Measurements from ENCODE around the gene HTR4. TPM values are rescaled to one million over a fixed set of nuclear protein-coding genes. Genes with fewer than 3 reads are reported as not detected.

The HTR4 gene
- total and polyA plus RNA-seq, 2 donors (not counting 3 experiments of a cell fraction or from before 2014, with no cell fraction given): not detected

- Histone ChIP-seq H3K4me1 (ENCODE audit: control insufficient read depth, extremely low read depth, insufficient read depth, low read length) (no peaks in the 10 kb centered on the region), H4K20me1 (replicated peaks; ENCODE audit: control insufficient read depth, extremely low read depth, insufficient read depth, low read length) (no peaks in the 10 kb centered on the region), H2AFZ (ENCODE audit: low read depth, low read length) (no peak overlapping the region), H3K4me2 (ENCODE audit: insufficient read depth, low read length) (no peak overlapping the region), H3K27me3 (ENCODE audit: control insufficient read depth in 2 of 2, insufficient read depth in 2 of 2, low read length in 2 of 2) (no peaks in the 10 kb centered on the region), H3K9me3 (replicated peaks; ENCODE audit: control insufficient read depth, insufficient read depth, low read length) (no peaks in the 10 kb centered on the region), H3K27ac (ENCODE audit: insufficient read depth, low read depth, low read length) (no peak overlapping the region), H3K79me2 (ENCODE audit: control insufficient read depth, insufficient read depth, low read length) (no peaks in the 10 kb centered on the region), H3K9ac (replicated peaks; ENCODE audit: extremely low read depth, insufficient read depth, low read length) (no peak overlapping the region), H3K36me3 (ENCODE audit: control insufficient read depth in 2 of 2, extremely low read depth in 1 of 2, insufficient read depth in 2 of 2, low read length in 2 of 2) (peaks cover 10 to 16% of the 10 kb centered on the region in 2 experiments), H3K9me1 (replicated peaks; ENCODE audit: control insufficient read depth, extremely low read depth, insufficient read depth, low read length) (no peaks in the 10 kb centered on the region), H3K4me3 (replicated peaks in 1 of 3; ENCODE audit: insufficient read depth in 1 of 3, low read depth in 1 of 3, low read length in 3 of 3) (no peak overlapping the region)
- dilution Hi-C loops (cut with MboI; ENCODE audit: extremely low pct_ligation_motif_present, low sequenced_read_pairs) (no loop called here), intact Hi-C loops (cut with micrococcal nuclease) (loop anchor here (5.0 to 10.0 kb wide), 3 partner anchors 148 to 592 kb away; no protein-coding TSS in a partner anchor)
- CTCF ChIA-PET: interaction anchor here (0.8 to 12.3 kb wide), 21 partner anchors 10 to 671 kb away, joined by 3 to 388 read pairs (median 4); no protein-coding TSS in a partner anchor
- POLR2A ChIA-PET: no interaction called here
- DNase-seq (ENCODE audit: low read depth, low spot score): no peak
- no TSS peak for BruUV-seq (replicated peaks)
- no peak for FAIRE-seq
- TF ChIP-seq EZH2 (IDR thresholded peaks at IDR 0.05; ENCODE audit: borderline replicate concordance, low read depth, low read length, severe bottlenecking) (no peak), POLR2A (IDR thresholded peaks at IDR 0.05; ENCODE audit: low read depth, low read length) (no peak), CTCF (IDR thresholded peaks at IDR 0.05; ENCODE audit: extremely low read depth in 1 of 2, insufficient read depth in 1 of 2, low read depth in 1 of 2, low read length in 2 of 2) (no peak), FOS (IDR thresholded peaks at IDR 0.05; ENCODE audit: borderline replicate concordance, insufficient read depth, low read length) (no peak), POLR2AphosphoS5 (IDR thresholded peaks at IDR 0.05; ENCODE audit: insufficient read depth, low read depth, low read length) (no peak), JUN (IDR thresholded peaks at IDR 0.05; ENCODE audit: borderline replicate concordance, insufficient read depth, insufficient read length, low read depth) (no peak), MYC (IDR thresholded peaks at IDR 0.05; ENCODE audit: low read depth, low read length) (no peak), GATA2 (IDR thresholded peaks at IDR 0.05; ENCODE audit: insufficient read depth, insufficient read length, low read depth, low read length) (no peak), MAX (IDR thresholded peaks at IDR 0.05; ENCODE audit: insufficient read depth, insufficient read length) (no peak)
These were observed 211.1 kb downstream of the HTR4 start for GRCh38 chr5:148443241-148443640.
